ENCODE results near the gene OR5K2.

DNA sequence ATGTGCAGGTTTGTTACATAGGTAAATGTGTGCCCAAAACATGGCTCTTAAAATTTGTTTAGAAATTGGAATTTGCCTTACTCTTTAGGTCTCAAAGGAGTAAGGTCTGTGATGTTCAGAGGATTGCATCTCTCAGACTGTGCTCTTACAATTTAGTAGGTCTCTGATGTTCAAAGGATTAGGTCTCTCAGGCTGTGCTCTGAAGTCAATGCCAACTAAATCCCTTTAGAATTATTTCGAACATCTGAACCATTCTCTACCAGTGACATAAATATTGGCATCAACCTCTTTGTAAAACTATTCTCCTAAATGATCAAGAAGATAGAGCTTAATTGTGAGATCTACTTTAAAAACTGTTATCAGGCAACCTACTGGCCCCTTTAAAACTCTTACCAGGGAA, 34.6 kb upstream of the OR5K2 start, which contains the start of gene OR5K1:
- no peak for TF ChIP-seq EZH2phosphoT487 (conservative IDR thresholded peaks at IDR 0.05; ENCODE audit: low read length)
- TF ChIP-seq, protein P1, sequence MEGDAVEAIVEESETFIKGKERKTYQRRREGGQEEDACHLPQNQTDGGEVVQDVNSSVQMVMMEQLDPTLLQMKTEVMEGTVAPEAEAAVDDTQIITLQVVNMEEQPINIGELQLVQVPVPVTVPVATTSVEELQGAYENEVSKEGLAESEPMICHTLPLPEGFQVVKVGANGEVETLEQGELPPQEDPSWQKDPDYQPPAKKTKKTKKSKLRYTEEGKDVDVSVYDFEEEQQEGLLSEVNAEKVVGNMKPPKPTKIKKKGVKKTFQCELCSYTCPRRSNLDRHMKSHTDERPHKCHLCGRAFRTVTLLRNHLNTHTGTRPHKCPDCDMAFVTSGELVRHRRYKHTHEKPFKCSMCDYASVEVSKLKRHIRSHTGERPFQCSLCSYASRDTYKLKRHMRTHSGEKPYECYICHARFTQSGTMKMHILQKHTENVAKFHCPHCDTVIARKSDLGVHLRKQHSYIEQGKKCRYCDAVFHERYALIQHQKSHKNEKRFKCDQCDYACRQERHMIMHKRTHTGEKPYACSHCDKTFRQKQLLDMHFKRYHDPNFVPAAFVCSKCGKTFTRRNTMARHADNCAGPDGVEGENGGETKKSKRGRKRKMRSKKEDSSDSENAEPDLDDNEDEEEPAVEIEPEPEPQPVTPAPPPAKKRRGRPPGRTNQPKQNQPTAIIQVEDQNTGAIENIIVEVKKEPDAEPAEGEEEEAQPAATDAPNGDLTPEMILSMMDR (IDR thresholded peaks at IDR 0.05; ENCODE audit: insufficient read depth, low read length, poor library complexity, severe bottlenecking), result no peak

All from SU-DHL-6 (cell line).